Activated CD8-positive, alpha-beta memory T cell treated with anti-CD3 and anti-CD28 coated beads for 36 hours (primary cell): Measurements from ENCODE around the gene CLSTN3. TPM values are rescaled to one million over a fixed set of nuclear protein-coding genes. Genes with fewer than 3 reads are reported as not detected.
"Not testable (repeated sequence)": the region's sequence is repeated elsewhere in the genome, so short reads cannot be mapped to it uniquely, and the experiment has no call there.

Source experiments
- CTCF ChIA-PET: fragments of 350-600 bp; sonication (Branson Sonifier 250); formaldehyde crosslinking; loops from one replicate; lab custom pipeline; 2021; ENCODE audit warnings: antibody characterized with exemption; lab: Charles Lee
- POLR2A ChIA-PET: fragments of 350-600 bp; sonication (Branson Sonifier 250); formaldehyde crosslinking; loops from one replicate; lab custom pipeline; 2021; ENCODE audit warnings: antibody characterized with exemption; lab: Charles Lee
- total RNA-seq, 2 experiments: library from RNA; stranded (reverse); gene quantifications; one replicate each; pipeline ENCODE4 v1.2.3, GENCODE V29; 2021

The CLSTN3 gene
- total RNA-seq, 2 experiments from 2014 or later = 19.0 to 19.5 TPM

DNA sequence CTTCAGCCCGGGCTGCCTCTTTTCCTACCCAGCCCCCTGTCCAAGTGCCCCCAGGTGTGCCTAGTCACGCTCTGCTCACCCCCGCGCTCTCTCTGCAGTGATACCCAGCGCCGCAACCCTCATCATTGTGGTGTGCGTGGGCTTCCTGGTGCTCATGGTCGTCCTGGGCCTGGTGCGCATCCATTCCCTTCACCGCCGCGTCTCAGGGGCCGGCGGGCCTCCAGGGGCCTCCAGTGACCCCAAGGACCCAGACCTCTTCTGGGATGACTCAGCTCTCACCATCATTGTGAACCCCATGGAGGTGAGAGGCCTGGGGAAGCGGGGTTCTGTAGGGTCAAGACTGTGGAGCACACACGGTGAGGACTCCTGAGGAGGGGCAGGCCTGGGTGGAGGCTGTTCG lies 27.2 kb downstream of the CLSTN3 start:
- ChIA-PET POLR2A (no interaction called here), CTCF (no interaction called here)

DNA sequence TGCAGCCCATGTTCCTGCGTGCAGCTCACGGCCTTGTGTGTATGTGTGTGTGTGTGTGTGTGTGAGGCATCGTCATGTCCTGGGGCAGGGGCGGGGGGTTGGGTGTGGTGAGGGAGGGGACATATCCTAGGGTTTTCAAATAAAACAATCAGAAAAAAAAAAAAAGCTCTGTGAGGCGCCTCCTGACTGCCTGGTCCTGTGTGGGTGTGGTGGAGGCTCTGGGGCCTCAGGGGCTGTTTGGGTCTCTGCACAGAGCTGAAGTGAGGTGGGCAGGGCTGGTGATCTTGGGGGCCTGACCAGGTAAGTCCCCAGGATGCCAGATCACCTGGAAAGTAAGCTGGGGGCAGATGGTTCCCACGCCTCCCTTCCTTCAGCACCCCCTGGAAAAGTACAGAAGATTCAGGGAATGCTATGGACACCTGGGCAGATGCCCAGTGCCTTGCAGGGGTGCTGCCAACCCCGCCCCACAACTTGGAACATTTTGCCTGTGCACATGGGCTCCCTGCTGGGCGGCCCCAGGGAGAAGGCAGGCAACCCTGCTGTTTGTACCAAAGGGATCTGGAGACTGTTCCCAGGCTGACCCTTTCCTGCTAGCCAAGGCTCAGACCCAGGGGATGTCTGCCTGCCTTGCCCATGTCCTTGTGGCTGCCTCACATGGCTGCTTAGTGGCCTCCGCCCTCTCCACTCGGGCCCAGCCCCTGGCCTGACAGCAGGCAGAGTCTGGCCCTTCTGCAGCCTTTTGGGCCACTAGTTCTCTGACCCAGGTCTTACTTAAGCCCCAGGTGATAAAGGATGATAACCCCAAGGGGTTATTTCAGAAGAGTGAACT lies 28.8 kb downstream of the CLSTN3 start:
- ChIA-PET CTCF (no interaction called here), POLR2A (no interaction called here)

DNA sequence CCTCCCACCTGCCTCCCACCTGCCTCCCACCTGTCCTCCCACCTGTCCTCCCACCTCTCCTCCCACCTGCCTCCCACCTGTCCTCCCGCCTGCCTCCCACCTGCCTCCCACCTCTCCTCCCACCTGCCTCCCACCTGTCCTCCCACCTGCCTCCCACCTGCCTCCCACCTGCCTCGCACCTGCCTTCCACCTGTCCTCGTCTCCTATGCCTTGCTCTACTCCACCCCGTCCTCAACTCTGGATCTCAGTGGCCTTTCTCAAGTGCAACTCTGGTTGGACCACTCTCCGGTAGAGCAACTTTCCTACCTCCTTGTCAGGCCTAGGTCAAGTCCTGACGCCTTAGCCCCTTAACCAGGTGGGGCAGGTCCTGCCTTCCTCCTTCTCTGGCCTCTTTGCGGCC lies 30.0 kb downstream of the CLSTN3 start:
- POLR2A ChIA-PET = no interaction called here

DNA sequence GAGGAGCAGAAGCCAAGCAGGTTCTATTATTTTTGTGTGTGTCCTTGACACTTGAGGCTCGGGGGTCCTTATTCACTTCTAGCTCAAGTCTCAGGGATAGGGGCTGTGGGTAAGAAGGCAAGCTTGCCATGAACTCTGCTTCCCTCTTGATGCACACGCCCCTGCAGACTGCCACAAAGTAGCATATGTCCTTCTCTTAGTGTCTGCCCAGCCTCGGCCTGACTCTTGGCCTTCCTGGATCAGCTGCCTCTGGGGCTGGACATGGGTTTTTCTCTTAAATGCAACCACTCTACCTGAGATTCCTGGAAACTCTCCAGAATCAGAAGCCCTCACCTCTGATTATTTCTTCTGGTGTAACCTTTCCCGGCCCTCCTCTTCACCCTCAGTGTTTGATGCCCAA lies 31.2 kb downstream of the CLSTN3 start:
- ChIA-PET POLR2A (no interaction called here), CTCF (no interaction called here)

More for the DNA sequence above, 30.0 kb downstream of the CLSTN3 start:
- CTCF ChIA-PET = no interaction called here

DNA sequence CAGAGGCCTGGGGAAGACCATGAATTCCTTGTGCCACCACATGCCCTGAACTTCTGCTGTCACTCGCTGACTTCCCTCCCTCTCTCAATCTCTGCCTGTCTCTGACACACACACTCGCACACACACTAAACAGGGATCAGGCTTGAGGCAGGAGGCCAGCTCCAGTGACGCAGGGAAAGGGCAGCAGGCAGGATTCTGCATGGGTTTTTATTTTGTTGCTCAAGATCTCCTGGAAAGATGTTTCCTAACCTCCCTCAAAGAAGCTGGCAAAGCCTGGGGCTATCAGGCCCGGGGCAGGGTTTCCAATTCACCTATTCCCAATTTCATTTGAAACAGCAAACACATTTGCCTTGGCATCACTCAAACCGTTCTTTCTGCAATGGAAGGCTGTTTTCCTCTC lies 31.6 kb downstream of the CLSTN3 start:
- ChIA-PET POLR2A (no interaction called here), CTCF (interaction anchor here (1.3 to 1.4 kb wide), 2 partner anchors 17 to 101 kb away, joined by 3 to 5 read pairs; partner anchors contain the start of gene C1S)

DNA sequence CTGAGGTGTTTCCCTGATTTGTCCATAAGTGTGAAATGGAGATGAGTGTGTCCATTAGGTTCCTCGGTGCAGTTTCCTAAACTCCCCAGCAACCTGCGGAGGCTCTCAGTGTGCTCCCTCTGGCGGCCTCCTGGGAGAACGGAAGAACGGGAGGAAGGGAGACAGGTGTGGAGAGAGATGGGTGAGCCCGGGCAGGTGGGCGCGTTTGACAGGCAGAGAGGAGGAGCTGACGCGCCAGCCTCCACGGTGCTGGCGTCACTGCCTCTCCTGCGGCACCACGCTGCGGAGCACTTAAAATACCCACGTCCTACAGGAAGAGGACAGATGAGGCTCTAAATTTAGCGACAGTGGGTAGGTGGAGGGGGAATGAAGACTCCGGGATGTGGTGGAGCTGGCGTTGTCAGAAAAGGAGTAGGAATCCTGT lies 32.5 kb downstream of the CLSTN3 start:
- POLR2A ChIA-PET = no interaction called here
- CTCF ChIA-PET = interaction anchor here (1.3 to 1.4 kb wide), 3 partner anchors 18 to 102 kb away, joined by 3 to 5 read pairs (median 5); partner anchors contain the start of gene C1S

DNA sequence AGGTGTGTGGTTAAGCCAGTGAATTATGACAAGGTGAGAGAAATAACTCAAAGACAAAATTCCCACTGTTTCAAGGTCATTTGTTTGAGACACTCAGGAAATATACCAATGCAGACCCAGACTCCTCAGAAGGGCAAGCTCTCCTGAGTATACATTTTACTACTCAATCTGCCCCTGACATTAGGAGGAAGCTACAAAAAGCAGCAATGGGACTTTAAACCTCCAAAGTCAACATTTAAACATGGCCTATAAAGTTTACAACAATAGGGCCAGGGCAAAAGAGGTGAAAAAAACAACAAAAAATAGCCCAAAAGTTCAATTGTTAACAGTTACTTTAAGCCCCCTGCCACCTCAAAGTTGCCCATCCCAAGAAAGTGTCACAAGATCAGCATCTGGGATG lies 39.8 kb downstream of the CLSTN3 start:
- ChIA-PET POLR2A (no interaction called here), CTCF (no interaction called here)

DNA sequence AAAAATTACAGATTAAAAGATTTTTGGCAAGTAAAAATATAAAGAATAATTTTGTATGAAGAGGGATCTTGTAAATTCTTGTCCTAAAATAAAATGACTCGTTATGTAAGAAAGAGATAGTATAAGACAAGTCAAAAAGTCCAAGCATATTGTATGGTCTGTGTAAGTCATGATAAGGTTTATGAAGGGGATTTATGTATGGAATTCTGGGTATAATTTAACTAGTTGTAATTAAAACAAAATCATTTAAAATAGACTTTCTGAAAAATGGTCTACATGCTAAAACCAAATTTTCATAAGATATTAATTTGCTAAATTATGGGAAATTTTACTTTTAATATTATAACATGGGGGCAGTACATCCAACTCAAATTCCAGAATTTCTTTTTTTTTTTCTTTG lies 41.7 kb downstream of the CLSTN3 start:
- CTCF ChIA-PET = no interaction called here
- POLR2A ChIA-PET = no interaction called here

DNA sequence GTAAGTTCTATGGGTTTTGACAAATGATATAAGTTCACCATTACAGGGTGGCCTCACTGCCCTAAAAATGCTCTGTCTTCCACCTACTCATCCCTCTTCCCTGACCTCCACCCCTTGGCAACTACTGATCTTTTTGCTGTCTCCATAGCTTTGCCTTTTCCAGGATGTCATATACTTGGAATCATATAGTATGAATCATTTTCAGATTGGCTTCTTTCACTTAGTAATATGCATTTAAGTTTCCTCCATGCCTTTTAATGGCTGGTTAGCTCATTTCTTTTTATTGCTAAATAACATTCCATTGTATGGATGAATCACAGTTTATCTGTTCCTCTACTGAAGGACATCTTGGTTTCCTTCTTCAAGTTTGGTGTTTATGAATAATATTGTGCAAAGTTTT lies 45.3 kb downstream of the CLSTN3 start:
- ChIA-PET POLR2A (no interaction called here), CTCF (interaction anchor here (1.0 kb wide), 1 partner anchor 14 kb away, joined by 4 read pairs; the partner anchor contains the start of gene PEX5)

DNA sequence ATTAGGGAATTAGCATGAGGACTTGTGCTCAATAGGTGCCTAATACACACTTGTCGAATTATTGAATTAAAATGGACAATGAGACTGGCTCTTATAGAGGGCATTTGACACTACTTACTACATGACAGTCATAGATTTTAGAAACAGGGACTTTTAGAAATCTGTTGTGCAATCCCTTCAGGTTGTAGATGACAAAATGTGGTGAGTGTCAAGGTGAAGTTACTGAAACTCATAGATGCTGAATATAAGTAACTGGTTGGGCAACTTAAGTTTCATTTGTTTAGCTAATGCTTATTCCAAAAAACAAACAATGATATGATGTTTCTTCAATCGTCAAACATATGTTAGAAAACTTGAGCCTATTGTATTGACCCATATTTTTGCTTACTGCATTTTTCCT lies 46.4 kb downstream of the CLSTN3 start:
- ChIA-PET CTCF (no interaction called here), POLR2A (no interaction called here)

DNA sequence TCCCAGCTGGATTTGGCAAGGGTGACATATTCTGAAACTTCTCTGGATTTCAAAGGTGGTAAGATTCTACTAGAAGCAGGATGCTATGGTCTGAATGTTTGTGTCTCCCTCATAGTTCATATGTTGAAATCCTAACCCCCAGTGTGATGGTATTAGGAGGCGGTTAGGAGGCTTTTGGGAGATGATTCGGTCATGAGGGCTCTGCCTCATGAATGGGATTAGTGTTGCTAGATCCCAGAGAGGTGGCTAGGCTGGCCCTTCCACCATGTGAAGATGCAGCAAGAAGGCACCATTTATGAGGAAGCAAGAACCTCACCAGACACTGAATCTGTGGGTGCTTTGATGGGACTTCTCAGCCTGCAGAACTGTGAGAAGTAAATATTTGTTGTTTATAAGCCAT lies 48.3 kb downstream of the CLSTN3 start:
- ChIA-PET CTCF (interaction anchor here (0.7 kb wide), 2 partner anchors 10 to 962 kb away, joined by 3 to 5 read pairs; no protein-coding TSS in a partner anchor), POLR2A (no interaction called here)

DNA sequence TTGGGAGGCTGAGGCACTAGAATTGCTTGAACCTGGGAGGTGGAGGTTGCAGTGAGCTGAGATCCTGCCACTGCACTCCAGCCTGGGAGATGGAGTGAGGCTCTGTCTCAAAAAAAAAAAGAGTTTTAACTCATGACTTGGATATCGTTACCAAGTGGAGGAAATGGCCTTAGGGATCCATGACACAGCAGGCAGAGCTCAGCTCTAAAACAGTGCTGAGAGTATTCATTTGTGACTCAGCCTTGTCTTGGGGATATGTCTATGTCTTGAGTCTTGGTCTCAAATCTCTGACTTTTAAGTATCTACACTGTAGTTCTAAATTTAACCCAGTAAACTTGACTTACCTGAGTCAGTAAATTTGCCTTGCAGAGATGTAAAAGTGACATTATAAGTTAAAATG lies 50.5 kb downstream of the CLSTN3 start:
- ChIA-PET CTCF (interaction anchor here (0.7 to 1.0 kb wide), 2 partner anchors 17 to 39 kb away, joined by 3 read pairs; no protein-coding TSS in a partner anchor), POLR2A (no interaction called here)

DNA sequence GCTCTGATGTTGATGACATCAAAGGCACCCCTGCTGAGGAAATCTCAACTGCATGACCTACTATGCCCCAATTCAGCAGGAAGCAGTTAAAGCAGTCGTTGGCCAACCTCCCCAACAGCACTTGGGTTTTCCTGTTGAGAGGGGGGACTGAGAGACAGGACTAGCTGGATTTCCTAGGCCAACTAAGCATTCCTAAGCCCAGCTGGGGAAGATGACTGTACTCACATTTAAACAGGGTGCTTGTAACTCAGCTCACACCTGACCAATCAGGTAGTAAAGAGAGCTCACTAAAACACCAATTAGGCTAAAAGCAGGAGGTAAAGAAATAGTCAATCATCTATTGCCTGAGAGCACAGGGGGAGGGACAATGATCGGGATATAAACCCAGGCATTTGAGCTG lies 55.9 kb downstream of the CLSTN3 start:
- POLR2A ChIA-PET = not testable (repeated sequence)

DNA sequence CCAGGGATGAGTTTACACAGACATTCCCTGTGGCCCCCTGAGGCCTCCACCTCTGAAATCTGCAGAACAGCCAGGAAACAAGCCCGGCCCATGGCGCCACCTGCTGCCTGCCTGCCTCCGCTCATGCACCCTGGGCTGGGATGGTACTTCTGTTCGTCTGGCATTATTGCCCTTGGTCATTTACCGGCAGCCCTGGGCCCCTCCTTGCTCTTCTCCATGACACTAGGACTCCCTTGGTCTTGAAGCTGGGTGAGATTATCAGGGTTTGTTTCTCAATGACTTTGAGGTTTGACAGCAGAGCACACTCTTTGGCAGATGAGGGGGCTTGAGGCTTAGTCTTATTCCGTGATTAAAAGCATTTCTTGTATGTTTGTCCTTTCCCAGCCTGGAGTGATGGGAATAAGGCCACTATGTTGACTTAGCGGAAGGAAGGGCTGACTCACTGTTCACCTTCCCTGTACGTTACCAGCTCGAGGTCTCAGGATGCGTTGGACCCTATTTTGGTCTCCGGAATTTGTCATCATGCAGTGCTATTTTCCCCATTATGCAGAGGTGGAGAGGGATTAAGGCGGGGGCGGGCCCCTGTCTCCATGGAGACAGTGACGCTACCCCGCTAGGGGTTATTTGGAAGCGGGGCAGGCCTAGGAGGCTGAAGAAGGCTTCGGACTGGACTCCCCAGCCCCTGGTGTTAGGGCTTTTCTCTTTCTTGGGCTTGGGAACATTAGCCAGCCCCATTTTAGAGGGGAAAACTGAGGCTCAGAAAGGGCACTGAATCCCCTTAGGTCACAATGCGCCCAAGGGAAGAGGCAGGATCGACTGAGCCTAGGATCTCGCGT lies 58.6 kb downstream of the CLSTN3 start:
- ChIA-PET POLR2A (interaction anchor here (0.6 kb wide), 1 partner anchor 24 kb away, joined by 4 read pairs; no protein-coding TSS in a partner anchor), CTCF (interaction anchor here (0.6 to 1.9 kb wide), 6 partner anchors 10 to 76 kb away, joined by 3 to 5 read pairs (median 4); no protein-coding TSS in a partner anchor)

More for the DNA sequence above, 55.9 kb downstream of the CLSTN3 start:
- CTCF ChIA-PET = not testable (repeated sequence)

DNA sequence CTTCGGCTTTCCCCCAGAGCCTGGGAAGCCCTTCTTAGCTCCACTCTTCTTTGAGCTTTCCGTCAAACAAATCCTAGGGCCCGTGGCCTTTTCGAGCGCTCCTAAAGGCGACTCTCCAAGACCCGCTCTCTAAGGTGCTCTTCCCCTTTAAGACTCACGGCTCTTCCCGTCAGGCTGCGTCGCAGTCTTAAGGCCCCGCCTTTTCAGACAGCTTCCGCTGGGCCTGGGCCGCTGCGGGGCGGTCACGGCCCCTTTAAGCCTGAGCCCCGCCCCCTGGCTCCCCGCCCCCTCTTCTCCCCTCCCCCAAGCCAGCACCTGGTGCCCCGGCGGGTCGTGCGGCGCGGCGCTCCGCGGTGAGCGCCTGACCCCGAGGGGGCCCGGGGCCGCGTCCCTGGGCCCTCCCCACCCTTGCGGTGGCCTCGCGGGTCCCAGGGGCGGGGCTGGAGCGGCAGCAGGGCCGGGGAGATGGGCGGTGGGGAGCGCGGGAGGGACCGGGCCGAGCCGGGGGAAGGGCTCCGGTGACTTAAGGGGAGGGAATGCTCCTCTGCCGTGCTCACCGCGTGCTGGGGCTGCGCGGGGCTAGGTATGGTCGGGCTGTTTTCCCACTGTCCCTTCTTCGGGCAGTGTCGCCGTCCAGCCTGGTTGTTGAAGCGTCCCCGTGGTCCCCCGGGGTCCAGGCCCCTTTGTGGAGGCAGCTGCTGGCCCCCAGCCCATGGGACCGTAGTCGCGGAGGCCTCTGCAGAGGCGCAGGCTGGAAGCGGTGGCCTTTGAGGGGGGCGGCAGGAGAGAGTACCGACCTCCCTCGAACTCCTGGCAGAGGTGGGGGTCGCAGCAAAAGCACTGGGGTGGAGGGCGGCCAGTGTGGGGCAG lies 59.5 kb downstream of the CLSTN3 start, which contains the start of gene PEX5:
TSS of gene PEX5 (plus strand) at position 289 of the 870 bp plus-strand sequence. CDS start 692 bp downstream, outside the sequence.
- CTCF ChIA-PET = interaction anchor here (0.7 to 1.9 kb wide), 5 partner anchors 15 to 77 kb away, joined by 3 to 5 read pairs (median 4); no protein-coding TSS in a partner anchor
- POLR2A ChIA-PET = interaction anchor here (0.6 to 1.0 kb wide), 2 partner anchors 25 to 451 kb away, joined by 4 to 8 read pairs; no protein-coding TSS in a partner anchor

DNA sequence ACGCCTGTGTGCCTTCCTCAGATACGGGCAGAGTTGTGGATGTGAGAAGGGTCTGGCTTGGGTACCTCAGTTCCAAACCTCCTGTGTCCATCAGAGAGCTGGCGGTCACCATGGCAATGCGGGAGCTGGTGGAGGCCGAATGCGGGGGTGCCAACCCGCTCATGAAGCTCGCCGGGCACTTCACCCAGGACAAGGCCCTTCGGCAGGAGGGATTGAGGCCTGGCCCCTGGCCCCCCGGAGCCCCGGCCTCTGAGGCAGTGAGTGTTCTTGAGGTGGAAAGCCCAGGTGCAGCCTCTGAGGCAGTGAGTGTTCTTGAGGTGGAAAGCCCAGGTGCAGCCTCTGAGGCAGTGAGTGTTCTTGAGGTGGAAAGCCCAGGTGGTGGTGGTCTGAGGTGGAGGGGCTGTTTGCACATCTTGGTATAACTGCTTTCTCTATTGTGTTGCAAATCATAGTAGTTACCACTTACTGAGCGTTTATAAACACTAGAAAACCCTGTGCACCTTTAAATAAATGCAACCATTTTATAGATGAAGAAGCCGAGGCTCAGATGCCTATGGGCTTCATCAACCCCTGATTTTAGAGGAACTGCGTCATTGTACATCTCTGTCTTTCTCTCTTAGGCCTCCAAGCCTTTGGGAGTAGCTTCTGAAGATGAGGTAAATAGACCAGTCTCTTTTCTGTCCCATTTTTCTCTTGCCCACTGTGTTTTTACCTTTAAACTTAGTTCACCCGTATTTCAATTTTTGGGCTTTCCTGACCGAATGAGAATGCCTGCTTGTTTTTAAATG lies 60.3 kb downstream of the CLSTN3 start:
- POLR2A ChIA-PET = interaction anchor here (1.0 kb wide), 1 partner anchor 450 kb away, joined by 8 read pairs; no protein-coding TSS in a partner anchor
- CTCF ChIA-PET = interaction anchor here (0.8 to 1.3 kb wide), 2 partner anchors 15 kb away, joined by 3 to 4 read pairs; no protein-coding TSS in a partner anchor

DNA sequence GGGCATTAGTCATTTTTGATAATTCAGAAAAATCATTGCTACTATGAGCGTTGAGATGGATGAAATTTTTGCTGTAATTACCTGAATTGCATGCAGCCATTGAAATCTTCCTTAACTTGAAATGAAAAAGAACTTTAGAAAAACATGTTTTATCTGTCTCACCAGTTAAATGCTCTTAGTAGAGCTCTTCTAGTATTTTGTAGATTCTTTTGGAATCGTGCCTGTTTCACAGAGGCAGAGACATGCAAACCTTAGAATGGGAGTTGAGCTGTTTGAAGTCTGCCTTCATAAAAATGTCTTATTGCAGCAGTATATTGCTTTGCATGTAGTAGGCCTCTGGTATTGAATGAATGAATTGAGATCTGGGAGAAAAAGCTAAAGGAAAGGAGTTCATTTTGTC lies 63.5 kb downstream of the CLSTN3 start:
- CTCF ChIA-PET = no interaction called here
- POLR2A ChIA-PET = no interaction called here

DNA sequence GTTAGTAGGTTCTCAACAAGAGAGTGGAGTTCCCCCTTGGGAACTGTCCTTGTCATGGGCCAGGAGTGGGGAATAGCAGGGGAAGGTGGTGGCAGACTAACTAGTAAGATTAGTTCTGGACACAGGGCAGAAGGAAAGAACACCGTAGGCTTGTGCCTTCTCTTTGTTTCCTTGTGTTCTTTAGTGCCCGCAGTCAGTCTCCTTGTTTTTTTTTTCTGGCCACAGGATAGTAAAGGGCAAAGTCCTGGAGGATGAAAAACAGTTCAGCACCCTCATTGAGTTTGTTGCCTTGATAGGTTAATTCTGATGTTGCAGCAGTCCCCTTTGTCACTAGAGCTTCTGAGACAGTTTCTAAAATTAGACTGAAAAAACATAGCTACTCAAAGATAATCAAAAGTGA lies 67.7 kb downstream of the CLSTN3 start:
- ChIA-PET CTCF (no interaction called here), POLR2A (no interaction called here)
